GM21786 (cell line): ENCODE results near the gene C6orf62.
A peak's percentile ranks its signal among the peaks of the same experiment; 100 is the strongest.
"Not testable (repeated sequence)": the region's sequence is repeated elsewhere in the genome, so short reads cannot be mapped to it uniquely, and the experiment has no call there.

Experiments used
- ATAC-seq: cut with Tn5 transposase; IDR thresholded peaks from one replicate; pipeline ENCODE4 v1.9.1; 2021; ENCODE audit not compliant: unreplicated experiment

C6orf62 gene

GRCh38 chr6:24719125-24719971 is at the start of gene C6orf62:
C6orf62 (minus strand) TSS chr6:24719154; CDS start chr6:24718668, 486 bp downstream.
- ATAC-seq = no peak

DNA sequence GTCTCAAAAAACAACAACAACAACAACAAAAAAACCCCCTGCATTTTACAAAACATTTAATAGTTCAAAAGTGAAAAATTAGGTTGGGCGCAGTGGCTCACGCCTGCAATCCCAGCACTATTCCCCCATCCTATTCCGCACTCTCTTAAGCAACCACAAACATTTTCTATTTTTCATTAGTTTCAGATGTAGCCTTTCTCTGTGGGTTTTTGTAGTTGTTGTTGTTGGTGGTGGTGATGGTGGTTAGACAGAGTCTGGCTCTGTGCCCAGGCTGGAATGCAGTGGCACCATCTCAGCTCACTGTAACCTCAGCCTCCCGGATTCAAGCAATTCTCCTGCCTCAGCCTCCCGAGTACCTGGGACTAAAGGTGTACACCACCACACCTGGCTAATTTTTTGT is 49.4 kb upstream of the C6orf62 start:
- no peak for ATAC-seq

DNA sequence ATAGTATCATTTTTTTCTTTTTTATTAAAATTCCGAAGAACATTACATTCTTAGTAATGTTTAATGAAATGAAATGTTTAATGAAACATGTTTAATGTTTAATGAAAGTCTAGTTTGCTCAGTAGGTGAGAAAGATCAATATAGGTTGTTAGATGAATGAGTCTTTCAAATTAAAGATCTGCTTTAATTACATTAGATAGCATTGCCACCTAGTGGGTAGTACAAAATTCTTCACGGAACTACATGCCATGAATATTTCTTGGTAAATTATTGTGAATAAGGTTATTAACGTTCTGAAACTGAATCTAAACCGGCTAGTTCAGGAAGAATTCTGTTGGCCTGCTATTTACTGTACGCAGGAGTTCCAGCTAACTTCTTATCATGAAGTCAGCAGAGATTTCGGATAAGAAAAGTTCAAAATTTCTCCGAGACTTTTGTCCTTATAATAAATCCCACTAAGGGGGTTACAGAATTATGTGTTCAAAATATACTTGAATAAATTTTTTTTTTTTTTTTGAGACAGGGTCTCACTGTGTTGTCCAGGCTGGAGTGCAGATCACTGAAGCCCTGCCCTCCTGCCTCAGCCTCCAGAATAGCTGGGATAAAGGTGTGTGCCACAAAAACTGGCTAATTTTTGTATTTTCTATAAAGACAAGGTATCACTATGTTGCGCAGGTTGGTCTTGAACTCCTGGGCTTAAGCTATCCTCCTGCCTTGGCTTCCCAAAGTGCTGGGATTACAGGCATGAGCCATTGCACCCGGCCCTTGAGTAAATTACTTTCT is 47.9 kb upstream of the C6orf62 start:
- ATAC-seq = no peak

DNA sequence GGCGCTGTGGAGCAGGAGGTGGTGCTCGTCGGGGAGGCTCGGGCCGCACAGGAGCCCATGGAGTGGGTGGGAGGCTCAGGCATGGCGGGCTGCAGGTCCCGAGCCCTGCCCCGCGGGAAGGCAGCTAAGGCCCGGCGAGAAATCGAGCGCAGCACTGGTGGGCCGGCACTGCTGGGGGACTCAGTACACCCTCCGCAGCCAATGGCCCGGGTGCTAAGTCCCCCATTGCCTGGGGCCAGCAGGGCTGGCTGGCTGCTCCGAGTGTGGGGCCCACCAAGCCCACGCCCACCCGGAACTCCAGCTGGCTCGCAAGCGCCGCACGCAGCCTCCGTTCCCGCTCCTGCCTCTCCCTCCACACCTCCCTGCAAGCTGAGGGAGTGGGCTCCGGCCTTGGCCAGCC is 47.0 kb upstream of the C6orf62 start:
- ATAC-seq = not testable (repeated sequence)

- ATAC-seq = not testable (repeated sequence)
Observed at GRCh38 chr6:24764833-24765828, 46.2 kb upstream of the C6orf62 start.

GRCh38 chr6:24763578-24763977 is 44.6 kb upstream of the C6orf62 start:
- ATAC-seq = no peak

GRCh38 chr6:24761851-24762250 is 42.9 kb upstream of the C6orf62 start:
- ATAC-seq = no peak

- no peak for ATAC-seq
Observed at GRCh38 chr6:24761193-24761835, 42.4 kb upstream of the C6orf62 start.

- no peak for ATAC-seq
Observed at GRCh38 chr6:24760210-24760609, 41.3 kb upstream of the C6orf62 start.

GRCh38 chr6:24759718-24760117 is 40.8 kb upstream of the C6orf62 start:
- no peak for ATAC-seq

DNA sequence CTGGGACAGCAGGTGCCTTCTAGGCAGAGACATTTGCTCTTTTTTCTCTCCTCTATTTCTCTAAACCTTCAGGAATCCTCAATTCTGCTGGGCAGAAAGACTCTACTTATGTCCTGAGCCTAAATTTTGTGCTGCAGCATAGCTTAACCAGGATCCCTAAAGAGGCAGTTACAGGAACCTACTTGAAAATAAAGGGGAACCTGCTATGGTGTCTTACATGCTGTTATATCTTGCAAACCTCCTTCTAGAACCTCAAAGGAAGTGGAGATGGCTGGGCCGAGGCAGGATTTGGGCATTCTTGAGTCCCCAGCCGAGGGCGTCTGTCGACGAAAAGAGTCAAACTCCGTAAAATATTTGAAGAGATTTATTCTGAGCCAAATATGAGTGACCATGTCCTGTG is 38.7 kb upstream of the C6orf62 start:
- no peak for ATAC-seq

GRCh38 chr6:24755279-24755678 is 36.3 kb upstream of the C6orf62 start:
- no peak for ATAC-seq

- not testable (repeated sequence) for ATAC-seq
Observed at GRCh38 chr6:24754378-24754777, 35.4 kb upstream of the C6orf62 start.

DNA sequence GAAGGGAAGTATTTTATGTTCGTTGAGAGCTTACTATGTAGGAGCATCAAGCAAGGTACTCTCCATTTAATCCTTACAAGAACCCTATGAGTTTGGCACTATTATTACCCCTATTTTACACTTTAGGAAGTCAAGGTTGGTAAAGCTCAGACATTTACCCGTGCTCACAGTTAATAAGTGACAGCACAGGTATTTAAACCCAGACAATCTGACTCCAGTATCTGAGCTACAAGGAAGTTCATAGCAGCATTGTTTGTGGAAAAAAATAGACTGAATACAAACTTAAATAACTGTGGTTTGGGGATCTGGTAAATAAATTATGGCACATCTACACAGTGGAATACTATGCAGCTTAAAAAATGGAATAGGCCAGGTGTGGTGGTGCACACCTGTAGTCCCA is 34.6 kb upstream of the C6orf62 start:
- no peak for ATAC-seq

GRCh38 chr6:24752917-24753492 is 34.1 kb upstream of the C6orf62 start:
- no peak for ATAC-seq

DNA sequence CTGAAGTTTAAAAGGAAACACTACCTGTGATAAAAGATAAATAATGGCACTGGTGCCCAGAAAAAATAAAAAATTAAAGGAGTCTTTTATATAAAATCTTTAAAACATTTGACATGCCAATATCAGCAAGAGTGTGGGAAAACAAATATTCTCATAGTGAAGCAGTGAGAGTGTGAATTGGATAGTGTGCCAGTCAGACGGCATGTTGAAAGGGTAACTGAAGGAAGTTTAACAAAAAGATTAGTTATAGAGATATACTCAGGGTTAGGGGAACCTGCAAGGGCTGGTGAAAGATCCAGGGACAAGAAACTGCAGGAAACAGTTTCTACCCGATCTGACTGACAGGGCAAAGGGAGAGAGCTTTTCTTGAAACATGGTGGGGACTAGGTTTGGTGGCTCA is 33.5 kb upstream of the C6orf62 start:
- ATAC-seq = no peak

DNA sequence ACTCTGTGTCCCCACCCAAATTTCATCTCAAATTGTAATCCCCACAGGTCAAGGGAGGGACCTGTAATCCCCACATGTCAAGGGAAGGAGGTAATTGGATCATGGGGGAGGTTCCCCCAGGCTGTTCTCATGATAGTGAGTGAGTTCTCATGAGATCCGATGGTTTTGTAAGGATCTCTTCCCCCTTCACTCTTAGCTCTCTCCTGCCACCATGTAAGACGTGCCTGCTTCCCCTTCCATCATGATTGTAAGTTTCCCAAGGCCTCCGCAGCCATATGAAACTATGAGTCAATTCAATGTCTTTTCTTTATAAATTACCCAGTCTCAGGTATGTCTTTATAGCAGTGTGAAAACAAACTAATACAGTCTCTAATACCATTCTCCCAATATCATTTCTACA is 31.9 kb upstream of the C6orf62 start:
- ATAC-seq = not testable (repeated sequence)

- ATAC-seq = no peak
Observed at GRCh38 chr6:24749297-24749696, 30.3 kb upstream of the C6orf62 start.

- ATAC-seq = no peak
Observed at GRCh38 chr6:24744911-24745310, 26.0 kb upstream of the C6orf62 start.

DNA sequence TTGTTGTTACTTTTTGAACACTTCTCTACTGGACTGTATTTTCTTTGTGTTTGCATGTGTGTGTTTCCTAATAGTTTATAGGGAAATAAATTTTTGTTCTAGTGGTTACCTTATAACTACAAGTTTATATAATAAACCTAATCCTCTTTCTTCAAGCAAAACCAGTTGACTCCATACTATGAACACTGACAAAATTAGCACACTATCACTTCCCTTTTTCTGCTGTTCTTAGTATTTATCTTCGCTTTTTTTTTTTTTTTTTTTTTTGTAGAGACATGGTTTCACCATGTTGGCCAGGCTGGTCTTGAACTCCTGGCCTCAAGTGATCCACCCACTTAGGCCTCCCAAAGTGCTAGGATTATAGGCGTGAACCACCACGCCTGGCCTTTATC is 25.0 kb upstream of the C6orf62 start:
- peak; percentile 44 for ATAC-seq
